Uterus (tissue), 4 donors: ENCODE data around the gene FKBP2. TPM values are rescaled to one million over a fixed set of nuclear protein-coding genes. Genes with fewer than 3 reads are reported as not detected.

ENCODE experiments used
- DNase-seq, 2 donors: peaks; one replicate each; pipeline ENCODE4 v3.0.0-alpha.2; 2019 to 2020
- H3K27ac ChIP-seq, 2 donors: fragments of 200-600 bp; sonication (generic); 1 replicate in 1 of 2; 2 replicates in 1 of 2; pipeline ENCODE4 v1.5.1; 2016 to 2018
- H3K27me3 ChIP-seq, 2 donors: fragments of 200-600 bp; sonication (generic); one replicate each; pipeline ENCODE4 v1.5.1; 2018 to 2019; ENCODE audit warnings: control low read depth in 1 of 2
- H3K36me3 ChIP-seq, 2 donors: fragments of 200-600 bp; sonication (generic); one replicate each; pipeline ENCODE4 v1.5.1; 2019; ENCODE audit warnings: control low read depth in 1 of 2
- H3K4me1 ChIP-seq, 2 donors: fragments of 200-600 bp; sonication (generic); one replicate each; pipeline ENCODE4 v1.5.1; 2018 to 2019; ENCODE audit warnings: control low read depth in 1 of 2
- H3K4me3 ChIP-seq, 2 donors: fragments of 200-600 bp; sonication (generic); 1 replicate in 1 of 2; 2 replicates in 1 of 2; pipeline ENCODE4 v1.5.1; 2018 to 2019; ENCODE audit warnings: mild to moderate bottlenecking in 1 of 2
- H3K9me3 ChIP-seq, 2 donors: fragments of 200-600 bp; sonication (generic); one replicate each; pipeline ENCODE4 v1.5.1; 2019; ENCODE audit warnings: control low read depth in 1 of 2
- CTCF ChIP-seq, 4 experiments: fragments of 200-600 bp in 2 of 4; fragments of 450-650 bp in 2 of 4; sonication (generic) in 2 of 4; IDR thresholded peaks; one replicate each; pipeline ENCODE4 v1.5.1; 2016 to 2019; ENCODE audit warnings: antibody characterized with exemption in 4 of 4, mild to moderate bottlenecking in 2 of 4, moderate library complexity in 1 of 4
- POLR2A ChIP-seq, 2 donors: fragments of 450-650 bp; IDR thresholded peaks; one replicate each; pipeline ENCODE4 v1.6.1; 2016; ENCODE audit warnings: antibody characterized with exemption in 2 of 2, mild to moderate bottlenecking in 1 of 2, moderate library complexity in 1 of 2
- intact Hi-C: fragments of 100-400 bp; cut with DNase I; formaldehyde crosslinking; loops from one replicate; pipeline ENCODE4 v1.15.1; 2023; ENCODE audit warnings: low total_unique reads
- total RNA-seq, 4 donors: library from RNA; depleted of rRNA in 3 of 4; stranded (reverse); fragments of >200 nt in 3 of 4; gene quantifications; one replicate each; pipeline versions ENCODE4 v1.1.0 to v1.2.4, GENCODE V29; 2014 to 2023
- donor health status: DM: yes; HTN: yes; CAD: no.

The FKBP2 gene
- total RNA-seq, 4 donors from 2014 or later: 22.3 to 74.0 (median 37.7) TPM

- no peak for DNase-seq
- intact Hi-C loops: no loop called here
- Histone ChIP-seq H3K4me3 (no peak overlapping the region), H3K27ac (no peak overlapping the region), H3K4me1 (peaks cover 0 to 18% of the 10 kb centered on the region in 2 donors), H3K9me3 (no peaks in the 10 kb centered on the region), H3K36me3 (no peaks in the 10 kb centered on the region), H3K27me3 (no peaks in the 10 kb centered on the region)
- TF ChIP-seq POLR2A (IDR thresholded peaks at IDR 0.05): no peak
- TF ChIP-seq CTCF (IDR thresholded peaks at IDR 0.05): no peak
Measured at GRCh38 chr11:64238076-64238475, 2.8 kb upstream of the FKBP2 start.

- peaks cover 0 to 10% of the 10 kb centered on the region in 2 donors for H3K4me1 ChIP-seq
- intact Hi-C loops: no loop called here
- no peak for DNase-seq
- no peaks in the 10 kb centered on the region for H3K27me3 ChIP-seq
- no peaks in the 10 kb centered on the region for H3K36me3 ChIP-seq
- TF ChIP-seq POLR2A (IDR thresholded peaks at IDR 0.05) (no peak), CTCF (IDR thresholded peaks at IDR 0.05) (no peak)
- H3K9me3 ChIP-seq: no peaks in the 10 kb centered on the region
- H3K4me3 ChIP-seq: no peak overlapping the region
- H3K27ac ChIP-seq: no peak overlapping the region
Measured at GRCh38 chr11:64238999-64239398, 1.9 kb upstream of the FKBP2 start.

GRCh38 chr11:64239662-64240434 is 1.0 kb upstream of the FKBP2 start:
- intact Hi-C loops: no loop called here
- H3K27ac ChIP-seq: peak overlapping the region; percentile 95 to 99
- TF ChIP-seq CTCF (IDR thresholded peaks at IDR 0.05) (no peak), POLR2A (IDR thresholded peaks at IDR 0.05) (no peak)
- no peaks in the 10 kb centered on the region for H3K9me3 ChIP-seq
- no peaks in the 10 kb centered on the region for H3K27me3 ChIP-seq
- peak overlapping the region; percentile 61 to 87 for H3K4me3 ChIP-seq
- H3K4me1 ChIP-seq: peaks cover 0 to 10% of the 10 kb centered on the region in 2 donors
- DNase-seq: no peak
- no peaks in the 10 kb centered on the region for H3K36me3 ChIP-seq

GRCh38 chr11:64241241-64241490 is 271 bp downstream of the FKBP2 start:
- no peaks in the 10 kb centered on the region for H3K9me3 ChIP-seq
- TF ChIP-seq CTCF (IDR thresholded peaks at IDR 0.05) (no peak), POLR2A (IDR thresholded peaks at IDR 0.05) (no peak)
- H3K27ac ChIP-seq: peak overlapping the region; percentile 95 to 99
- intact Hi-C loops: no loop called here
- H3K4me1 ChIP-seq: peaks cover 0 to 10% of the 10 kb centered on the region in 2 donors
- H3K27me3 ChIP-seq: no peaks in the 10 kb centered on the region
- H3K36me3 ChIP-seq: no peaks in the 10 kb centered on the region
- peak in 1 of 2 donors; percentile 100 for DNase-seq
- H3K4me3 ChIP-seq: peak overlapping the region; percentile 61 to 87

GRCh38 chr11:64241491-64242374 is 838 bp downstream of the FKBP2 start:
- Histone ChIP-seq H3K36me3 (no peaks in the 10 kb centered on the region), H3K9me3 (no peaks in the 10 kb centered on the region), H3K4me1 (peaks cover 0 to 10% of the 10 kb centered on the region in 2 donors), H3K27me3 (no peaks in the 10 kb centered on the region), H3K4me3 (peak overlapping the region; percentile 61 to 87), H3K27ac (peak overlapping the region; percentile 95 to 99)
- TF ChIP-seq CTCF (IDR thresholded peaks at IDR 0.05) (peak in 2 of 4 experiments; percentile 16 to 22), POLR2A (IDR thresholded peaks at IDR 0.05) (peak; percentile 53 to 71)
- peak; percentile 67 to 100 for DNase-seq
- intact Hi-C loops: no loop called here
